GM04504 (cell line): ENCODE data around the gene XYLB.
"Not testable (repeated sequence)": the region's sequence is repeated elsewhere in the genome, so short reads cannot be mapped to it uniquely, and the experiment has no call there.

Source experiments
- DNase-seq: peaks from one replicate; pipeline ENCODE4 v3.0.0-alpha.2; 2012; ENCODE audit warnings: low read depth

XYLB gene

DNA sequence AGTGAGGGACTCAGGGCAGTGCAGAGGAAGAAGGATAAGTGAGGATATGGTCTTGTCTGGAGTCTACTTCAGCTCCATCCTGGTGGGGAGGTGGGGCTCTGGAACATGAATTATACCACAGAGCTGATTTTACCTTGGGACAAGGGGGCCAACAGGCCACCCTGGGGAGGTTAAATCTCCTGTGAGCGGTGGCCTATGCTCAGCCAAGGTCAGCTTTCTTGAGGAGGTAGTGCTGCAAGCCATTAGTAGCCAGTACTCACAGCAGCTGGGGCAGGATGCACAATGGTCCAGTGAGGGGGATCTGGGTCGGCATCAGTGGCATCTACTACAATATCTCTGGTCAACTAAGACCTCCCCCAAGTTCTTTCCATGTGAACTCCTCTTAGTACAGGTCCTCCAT lies 49.7 kb downstream of the XYLB start:
- no peak for DNase-seq

DNA sequence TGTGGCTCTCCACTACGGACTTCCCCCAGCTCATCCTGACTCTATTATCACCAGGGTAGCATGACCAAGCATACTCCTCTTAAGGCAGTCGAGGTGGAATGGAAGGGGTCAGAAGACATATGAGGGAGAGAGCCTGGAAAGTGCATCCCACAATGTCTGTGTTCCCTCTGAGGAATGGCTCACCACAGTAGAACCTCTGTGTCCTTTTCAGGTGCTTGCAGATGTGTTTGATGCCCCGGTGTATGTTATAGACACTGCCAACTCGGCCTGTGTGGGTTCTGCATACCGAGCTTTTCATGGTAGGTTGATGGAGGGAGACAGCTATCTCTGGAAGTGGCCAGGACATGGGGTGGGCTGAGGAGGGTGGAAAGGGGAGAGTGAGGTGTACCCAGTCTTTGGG lies 50.3 kb downstream of the XYLB start:
- DNase-seq = no peak

DNA sequence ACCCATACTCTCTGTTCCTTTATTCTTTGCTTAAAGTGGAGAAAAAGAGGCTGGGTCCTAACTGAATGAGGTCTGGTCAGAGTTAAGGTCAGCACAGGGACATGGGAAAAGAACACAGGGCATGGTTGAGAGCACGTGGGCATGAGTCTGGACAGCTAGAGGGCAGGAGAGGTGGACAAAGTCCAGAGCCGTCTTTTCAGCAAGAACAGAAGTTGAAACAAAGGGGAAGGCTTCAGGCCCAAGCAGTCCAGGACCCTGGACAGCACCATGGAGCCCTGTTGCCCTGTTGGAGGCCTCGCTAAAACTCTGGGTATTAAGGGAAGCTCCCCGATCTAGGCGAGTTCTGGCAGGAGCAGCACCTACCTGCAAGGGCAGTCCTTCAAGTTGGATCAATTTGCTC lies 50.7 kb downstream of the XYLB start:
- DNase-seq = peak; percentile 2

DNA sequence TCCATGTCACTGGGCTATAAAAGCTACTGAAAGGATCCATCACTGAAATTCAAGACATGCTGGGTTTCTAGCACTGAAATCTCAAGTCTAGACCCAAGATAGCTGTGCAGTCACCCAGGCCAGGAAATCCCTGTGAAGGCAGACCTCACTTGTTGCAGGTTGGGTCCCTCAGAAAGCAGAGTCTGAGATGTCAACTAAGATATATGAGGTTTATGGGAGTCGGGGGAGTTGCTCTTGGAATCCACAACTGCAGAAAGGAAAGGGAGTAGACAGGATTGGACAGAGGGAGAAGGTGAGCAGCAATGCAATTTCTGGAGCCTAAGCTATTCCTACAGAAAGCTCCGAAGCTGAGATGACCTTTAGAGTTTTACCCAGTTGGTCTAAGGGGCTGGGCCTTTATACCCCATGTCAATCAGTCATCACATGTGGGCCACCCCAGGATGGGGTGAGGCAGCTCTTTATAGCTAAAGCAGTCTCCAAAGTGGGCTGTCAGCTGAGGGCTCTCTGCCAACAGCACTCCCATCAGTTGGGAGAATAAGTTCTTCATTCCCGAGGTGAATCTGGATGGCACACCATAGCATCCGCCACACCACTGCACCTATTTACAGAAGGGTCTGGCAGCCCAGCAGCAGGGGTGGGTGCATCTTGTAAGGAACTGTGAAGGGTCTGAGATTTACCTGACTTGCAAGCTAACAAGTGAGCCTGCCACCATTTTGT lies 54.8 kb downstream of the XYLB start:
- no peak for DNase-seq

DNA sequence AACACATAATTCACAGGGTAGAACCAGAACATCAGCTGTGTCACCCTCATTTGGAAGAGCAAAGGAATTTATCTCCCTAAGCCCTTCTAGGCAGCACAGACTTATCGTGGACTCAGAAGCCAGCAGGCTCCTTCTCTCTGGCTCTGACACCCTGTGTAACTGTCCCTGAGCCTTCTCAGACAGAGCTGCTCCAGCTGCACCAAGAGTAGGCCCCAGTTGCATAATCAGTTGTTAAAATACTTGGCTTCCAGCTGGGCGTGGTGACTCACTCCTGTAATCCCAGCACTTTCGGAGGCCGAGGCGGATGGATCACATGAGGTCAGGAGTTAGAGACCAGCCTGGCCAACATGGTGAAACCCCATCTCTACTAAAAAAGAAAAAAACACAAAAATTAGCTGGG lies 57.7 kb downstream of the XYLB start:
- peak; percentile 77 for DNase-seq

DNA sequence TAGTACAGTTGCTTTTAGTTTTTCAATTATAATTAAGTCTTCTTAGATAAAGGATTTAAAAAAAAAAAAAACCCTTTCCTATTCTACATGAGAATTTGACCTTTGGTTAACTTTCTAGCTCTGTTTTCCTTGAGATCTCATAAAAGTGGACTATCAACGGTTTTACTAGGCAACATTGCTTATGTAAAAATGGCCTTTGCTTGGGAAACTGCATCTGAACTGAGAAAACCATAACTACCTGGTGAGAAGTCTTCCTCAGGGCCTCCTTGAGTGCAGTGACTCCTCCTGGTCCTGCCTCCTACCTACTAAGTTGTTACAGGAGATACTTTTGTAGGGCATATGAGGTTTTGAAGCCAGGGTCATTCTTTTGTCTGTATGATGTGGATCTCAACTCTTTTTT lies 65.0 kb downstream of the XYLB start:
- no peak for DNase-seq

DNA sequence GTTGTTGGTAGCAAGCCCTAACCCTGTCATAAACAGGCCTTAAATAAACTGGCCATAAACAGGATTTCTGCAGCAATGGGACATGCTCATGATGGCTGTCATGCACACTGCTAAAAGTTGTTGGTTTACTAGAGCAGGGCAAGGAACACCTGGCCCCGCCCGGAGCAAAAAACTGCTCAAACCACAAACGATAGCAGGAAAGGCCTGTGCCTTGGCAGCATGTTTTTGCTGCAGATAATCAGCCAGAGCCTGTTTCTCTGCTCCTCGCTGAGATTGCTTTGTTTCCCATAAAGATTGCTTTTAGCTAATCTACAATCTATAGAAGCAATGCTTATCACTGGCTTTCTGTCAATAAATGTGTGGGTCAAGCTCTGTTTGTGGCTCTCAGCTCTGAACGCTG lies 74.2 kb downstream of the XYLB start:
- DNase-seq = not testable (repeated sequence)

DNA sequence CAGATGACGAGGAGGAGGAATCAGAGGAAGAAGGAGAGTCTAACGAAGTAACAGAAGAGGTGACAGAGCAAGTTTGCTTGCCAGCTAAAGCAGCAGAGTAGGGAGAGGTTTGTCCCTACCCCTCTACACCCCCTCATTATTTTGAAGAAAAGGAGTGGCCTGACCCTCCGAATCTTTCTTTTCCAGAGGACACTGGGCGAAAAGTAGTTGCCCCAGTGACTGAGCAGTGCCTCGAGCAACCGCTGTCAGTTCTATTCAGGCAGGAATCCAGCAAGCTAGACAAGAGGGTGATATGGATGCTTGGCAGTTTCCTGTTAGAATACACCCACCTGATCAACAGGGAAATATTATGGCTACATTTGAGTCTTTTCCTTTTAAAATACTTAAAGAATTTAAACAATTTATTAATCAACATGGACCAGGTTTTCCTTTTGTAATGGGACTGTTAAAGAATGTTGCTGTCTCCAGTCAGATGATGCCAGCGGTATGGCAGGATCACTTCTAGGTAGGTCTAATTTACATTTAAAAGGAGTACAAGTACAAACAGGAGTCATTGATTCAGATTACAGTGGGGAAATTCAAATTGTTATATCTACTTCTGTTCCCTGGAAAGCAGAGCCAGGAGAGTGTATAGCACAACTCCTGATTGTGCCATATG lies 75.2 kb downstream of the XYLB start:
- DNase-seq = no peak

DNA sequence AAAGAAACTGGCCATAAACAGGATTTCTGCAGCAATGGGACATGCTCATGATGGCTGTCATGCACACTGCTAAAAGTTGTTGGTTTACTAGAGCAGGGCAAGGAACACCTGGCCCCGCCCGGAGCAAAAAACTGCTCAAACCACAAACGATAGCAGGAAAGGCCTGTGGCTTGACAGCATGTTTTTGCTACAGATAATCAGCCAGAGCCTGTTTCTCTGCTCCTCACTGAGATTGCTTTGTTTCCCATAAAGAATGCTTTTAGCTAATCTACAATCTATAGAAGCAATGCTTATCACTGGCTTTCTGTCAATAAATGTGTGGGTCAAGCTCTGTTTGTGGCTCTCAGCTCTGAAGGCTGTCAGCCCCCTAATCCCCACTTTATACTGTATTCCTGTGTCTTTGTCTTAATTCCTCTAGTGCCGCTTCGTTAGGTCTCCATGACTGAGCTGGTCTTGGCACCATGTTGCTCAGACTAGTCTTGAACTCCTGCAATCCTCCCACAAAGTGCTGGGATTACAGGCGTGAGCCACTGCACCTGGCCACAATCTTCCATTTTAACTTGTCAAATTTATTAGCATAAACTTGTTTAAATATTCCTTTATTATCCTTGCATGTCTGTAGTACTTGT lies 80.3 kb downstream of the XYLB start:
- DNase-seq = not testable (repeated sequence)

DNA sequence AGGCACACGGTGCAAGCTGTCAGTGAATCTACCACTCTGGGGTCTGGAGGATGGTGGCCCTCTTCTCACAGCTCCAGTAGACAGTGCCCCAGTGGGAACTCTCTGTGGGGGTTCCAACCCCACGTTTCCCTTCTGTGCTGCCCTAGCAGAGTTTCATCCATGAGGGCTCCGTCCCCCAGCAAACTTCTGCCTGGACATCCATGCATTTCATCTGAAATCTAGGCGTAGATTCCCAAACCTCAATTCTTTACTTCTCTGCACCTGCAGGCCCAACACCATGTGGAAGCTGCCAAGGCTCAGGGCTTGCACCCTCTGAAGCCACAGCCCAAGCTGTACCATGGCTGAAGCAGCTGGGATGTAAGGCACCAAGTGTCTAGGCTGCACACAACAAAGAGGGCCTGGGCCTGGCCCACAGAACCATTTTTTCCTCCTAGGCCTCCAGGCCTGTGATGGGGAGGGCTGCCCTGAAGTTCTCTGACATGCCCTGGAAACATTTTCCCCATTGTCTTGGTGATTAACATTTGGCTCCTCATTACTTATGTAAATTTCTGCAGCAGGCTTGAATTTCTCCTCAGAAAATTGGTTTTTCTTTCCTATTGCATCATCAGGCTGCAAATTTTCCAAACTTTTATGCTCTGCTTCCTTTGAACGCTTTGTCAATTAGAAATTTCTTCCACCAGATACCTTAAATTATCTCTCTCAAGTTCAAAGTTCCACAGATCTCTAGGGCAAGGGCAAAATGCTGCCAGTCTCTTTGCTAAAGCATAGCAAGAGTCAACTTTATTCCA lies 86.5 kb downstream of the XYLB start:
- not testable (repeated sequence) for DNase-seq

DNA sequence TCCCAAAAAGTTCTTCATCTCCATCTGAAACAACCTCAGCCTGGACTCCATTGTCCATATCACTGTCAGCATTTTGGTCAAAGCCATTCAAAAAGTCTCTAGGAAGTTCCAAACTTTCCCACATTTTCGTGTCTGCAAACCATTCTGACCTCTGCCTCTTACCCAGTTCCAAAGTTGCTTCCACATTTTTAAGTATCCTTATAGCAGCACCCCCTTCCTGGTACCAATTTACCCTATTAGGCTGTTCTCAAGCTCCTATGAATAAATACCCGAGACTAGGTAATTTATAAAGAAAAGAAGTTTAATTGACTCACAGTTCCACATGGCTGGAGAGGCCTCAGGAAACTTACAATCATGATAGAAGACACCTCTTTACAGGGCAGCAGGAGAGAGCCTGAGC lies 87.1 kb downstream of the XYLB start:
- DNase-seq = not testable (repeated sequence)

DNA sequence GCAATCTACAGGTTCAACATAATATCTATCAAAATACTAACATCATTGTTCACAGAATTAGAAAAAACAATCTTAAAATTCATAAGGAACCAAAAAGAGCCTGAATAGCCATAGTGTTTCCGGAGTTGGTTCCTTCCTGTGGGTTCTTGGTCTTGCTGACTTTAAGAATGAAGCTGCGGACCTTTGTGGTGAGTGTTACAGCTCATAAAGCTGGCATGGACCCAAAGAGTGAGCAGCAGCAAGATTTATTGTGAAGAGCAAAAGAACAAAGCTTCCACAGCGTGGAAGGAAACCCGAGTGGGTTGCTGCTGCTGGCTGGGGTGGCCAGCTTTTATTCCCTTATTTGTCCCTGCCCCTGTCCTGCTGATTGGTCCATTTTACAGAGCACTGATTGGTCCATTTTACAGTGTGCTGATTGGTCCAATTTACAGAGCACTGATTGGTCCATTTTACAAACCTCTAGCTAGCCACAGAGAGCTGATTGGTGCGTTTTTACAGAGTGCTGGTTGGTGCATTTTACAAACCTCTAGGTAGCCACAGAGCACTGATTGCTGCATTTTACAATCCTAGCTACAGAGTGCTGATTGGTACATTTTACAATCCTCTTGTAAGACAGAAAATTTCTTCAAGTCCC lies 92.0 kb downstream of the XYLB start:
- DNase-seq = not testable (repeated sequence)

DNA sequence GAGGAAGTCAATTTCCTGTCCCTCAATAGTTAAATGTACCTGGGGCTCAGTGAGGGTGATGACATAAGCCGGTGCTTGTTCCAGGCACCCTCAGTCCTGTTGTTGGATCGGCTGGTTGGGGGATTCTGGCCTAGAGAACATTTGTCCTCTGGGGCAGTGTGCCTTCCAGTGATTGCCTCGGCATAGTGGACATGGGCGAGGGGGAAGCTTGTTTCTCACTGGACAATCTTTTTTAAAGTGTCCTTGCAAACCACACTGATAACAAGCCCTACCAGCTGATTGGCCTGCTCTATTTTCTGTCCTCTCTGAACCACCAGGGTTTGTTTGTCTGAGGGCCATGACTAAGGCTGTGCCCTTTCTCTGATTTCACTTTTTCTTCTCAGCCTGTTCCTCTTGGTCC lies 96.6 kb downstream of the XYLB start:
- not testable (repeated sequence) for DNase-seq

DNA sequence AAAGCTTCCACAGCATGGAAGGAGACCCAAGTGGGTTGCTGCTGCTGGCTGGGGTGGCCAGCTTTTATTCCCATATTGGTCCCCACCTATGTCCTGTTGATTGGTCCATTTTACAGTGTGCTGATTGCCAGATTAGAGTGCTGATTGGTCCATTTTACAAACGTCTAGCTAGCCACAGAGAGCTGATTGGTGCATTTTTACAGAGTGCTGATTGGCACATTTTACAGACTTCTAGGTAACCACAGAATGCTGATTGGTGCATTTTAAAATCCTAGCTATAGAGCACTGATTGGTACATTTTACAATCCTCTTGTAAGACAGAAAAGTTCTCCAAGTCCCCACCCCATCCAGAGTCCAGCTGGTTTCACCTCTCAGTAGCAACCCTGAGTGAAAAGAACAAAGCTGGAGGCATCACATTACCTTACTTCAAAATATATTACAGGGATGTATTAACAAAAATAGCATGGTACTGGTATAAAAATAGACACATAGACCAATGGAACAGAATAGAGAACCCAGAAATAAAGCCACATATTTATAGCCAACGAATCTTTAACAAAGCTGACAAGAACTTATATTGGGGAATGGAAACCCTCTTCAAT lies 99.6 kb downstream of the XYLB start:
- DNase-seq = no peak

DNA sequence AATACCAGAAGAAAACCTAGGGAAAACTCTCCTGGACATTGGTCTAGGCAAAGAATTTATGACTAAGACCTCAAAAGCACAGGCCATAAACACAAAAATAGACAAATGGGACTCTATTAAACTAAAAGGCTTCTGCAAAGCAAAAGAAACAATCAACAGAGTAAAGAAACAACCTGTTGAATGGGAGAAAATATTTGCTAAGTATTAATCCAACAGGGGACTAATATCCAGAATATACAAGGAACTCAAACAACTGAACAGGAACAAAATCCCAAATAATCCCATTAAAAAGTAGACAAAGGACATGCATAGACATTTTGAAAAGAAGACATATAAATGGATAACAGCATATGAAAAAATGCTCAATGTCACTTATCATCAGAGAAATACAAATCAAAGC lies 100.2 kb downstream of the XYLB start:
- no peak for DNase-seq

DNA sequence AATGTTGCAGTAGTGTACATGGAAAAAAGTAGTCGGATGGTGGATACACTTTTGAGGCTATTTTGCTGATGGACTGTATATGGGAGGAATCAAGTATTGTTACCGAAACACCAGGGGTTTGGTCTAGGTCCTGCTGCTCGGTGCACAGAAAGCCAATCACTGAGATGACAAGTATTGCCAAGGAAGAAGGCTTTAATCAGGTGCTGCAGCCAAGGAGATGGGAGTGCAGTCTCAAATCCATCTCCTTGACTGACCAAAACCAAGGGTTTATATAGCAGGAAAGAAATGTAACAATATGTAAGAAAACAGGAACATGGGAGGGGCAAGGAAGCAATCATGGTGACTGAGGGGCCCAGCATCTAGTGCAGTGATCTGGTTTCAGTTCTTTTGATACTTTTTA lies 104.3 kb downstream of the XYLB start:
- no peak for DNase-seq

DNA sequence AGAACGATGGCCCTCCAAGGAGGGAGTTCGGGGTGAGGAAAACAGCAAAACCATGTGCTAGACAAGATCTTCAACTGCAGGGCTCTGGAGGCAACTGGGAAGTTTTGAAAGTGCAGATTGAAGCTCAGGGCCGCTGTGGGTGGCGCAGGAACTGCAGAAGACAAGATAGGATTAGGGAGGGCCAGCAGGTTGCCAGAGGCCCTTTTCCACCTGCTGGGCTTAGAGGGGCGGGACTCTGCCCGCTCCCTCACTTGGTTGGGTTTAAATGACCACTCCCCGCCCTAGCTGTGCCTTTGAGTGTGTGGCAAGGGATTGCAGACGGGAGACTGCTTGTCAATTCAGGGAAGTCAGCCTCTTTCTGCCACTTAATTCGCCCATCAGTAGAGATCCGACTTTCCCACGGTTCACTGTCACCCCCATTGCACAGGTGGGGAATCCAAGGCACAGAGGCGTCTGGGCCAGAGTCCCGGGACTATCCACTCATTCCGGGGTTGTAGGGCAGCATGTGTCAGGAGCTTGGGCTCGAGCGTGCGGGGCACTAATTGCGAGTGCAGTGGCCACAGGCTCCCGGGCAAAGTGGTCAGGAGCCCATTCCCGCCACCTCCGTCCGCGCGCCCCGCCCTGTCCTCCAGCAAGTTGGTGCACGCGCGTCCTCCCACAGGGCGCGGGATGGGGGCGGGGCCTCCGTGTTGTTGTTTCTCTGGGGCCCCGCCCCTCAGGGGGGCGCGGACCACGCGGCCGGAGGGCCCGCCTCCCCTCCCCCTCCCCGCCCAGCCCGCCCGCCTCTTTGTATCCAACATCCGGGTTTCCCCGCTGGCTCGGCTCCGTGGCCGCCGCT lies 106.7 kb downstream of the XYLB start, which contains the start of gene ACVR2B:
Gene ACVR2B (plus strand): TSS at position 816 of the 838 bp plus-strand sequence. CDS start 433 bp downstream, outside the sequence.
- no peak for DNase-seq

DNA sequence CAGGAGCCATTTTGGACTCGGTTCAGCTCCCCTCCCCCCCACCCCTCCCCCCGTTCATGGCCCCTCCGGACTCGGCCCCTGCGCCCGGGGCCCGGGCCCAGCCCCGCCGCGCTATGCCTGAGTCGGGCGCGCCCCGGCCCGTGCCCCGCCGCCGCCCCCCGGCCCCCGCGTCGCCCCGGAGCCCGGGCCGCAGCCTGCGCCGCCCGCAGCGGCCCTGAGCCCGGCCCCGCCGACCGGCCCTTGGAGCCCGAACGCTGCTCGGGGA lies 107.3 kb downstream of the XYLB start:
- DNase-seq = no peak

DNA sequence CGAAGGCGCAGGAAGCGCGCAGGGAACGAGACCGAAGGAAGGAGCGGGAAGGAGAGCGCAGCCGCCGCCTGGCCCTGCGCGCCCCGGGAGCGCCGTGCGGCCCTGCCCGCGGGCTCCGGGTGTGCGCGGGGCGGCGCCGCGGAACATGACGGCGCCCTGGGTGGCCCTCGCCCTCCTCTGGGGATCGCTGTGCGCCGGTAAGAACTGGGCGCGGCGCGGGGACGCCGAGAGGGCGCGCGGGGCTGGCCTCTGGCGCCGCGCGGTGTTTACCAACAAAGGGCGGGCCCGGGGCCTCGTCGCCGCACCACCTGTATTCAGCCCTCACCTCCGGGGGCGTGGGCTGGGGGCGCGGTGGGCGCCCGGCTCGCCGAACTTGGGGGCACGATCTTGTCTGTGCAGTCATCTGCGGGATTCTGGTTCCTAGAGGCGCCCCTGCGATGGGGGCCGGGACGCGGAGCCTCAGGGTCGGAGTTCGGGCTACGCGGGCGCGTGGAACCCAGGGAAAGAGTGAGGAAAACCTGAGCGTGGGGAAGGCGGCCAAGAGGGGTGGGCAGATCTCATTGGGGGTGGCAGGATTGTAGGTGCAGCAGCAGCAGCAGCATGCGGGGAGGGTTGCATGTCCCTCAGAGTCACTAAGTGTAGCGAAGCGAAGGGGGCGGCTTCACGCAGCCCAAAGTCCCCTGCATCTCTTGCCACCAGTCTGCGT lies 107.7 kb downstream of the XYLB start:
- no peak for DNase-seq
